Thoracic aorta (tissue), 2 donors: ENCODE data around the gene TMTC3. TPM values are rescaled to one million over a fixed set of nuclear protein-coding genes. Genes with fewer than 3 reads are reported as not detected.
"Not testable (repeated sequence)": the region's sequence is repeated elsewhere in the genome, so short reads cannot be mapped to it uniquely, and the experiment has no call there.

Experiments used
- ATAC-seq: fragments of 150-250 bp; one replicate; pipeline ENCODE4 v1.8.0; 2017; ENCODE audit warnings: low read depth; ENCODE audit not compliant: insufficient number of reproducible peaks, low FRiP score
- DNase-seq: peaks from one replicate; pipeline ENCODE4 v3.0.0-alpha.2; 2020; ENCODE audit warnings: low spot score
- H3K27ac ChIP-seq, 2 donors: fragments of 200-600 bp; sonication (generic); 1 replicate in 1 of 2; 2 replicates in 1 of 2; pipeline ENCODE4 v1.5.1; 2016; ENCODE audit warnings: mild to moderate bottlenecking in 2 of 2, moderate library complexity in 2 of 2
- H3K27me3 ChIP-seq: fragments of 200-600 bp; sonication (generic); replicated peaks from 2 replicates; pipeline ENCODE4 v1.6.0; 2016; ENCODE audit warnings: mild to moderate bottlenecking; ENCODE audit not compliant: insufficient read depth
- H3K36me3 ChIP-seq: fragments of 200-600 bp; sonication (generic); one replicate; pipeline ENCODE4 v1.5.1; 2016
- H3K4me1 ChIP-seq, 2 donors: fragments of 200-600 bp; sonication (generic); 1 replicate in 1 of 2; 2 replicates in 1 of 2; pipeline versions ENCODE4 v1.5.1 to v1.6.0; 2016; ENCODE audit warnings: low read depth in 2 of 2, mild to moderate bottlenecking in 1 of 2; ENCODE audit not compliant: control insufficient read depth in 1 of 2
- H3K4me3 ChIP-seq: fragments of 200-600 bp; sonication (generic); 2 replicates; pipeline ENCODE4 v1.5.1; 2016; ENCODE audit warnings: mild to moderate bottlenecking
- H3K9me3 ChIP-seq: fragments of 200-600 bp; sonication (generic); 2 replicates; pipeline ENCODE4 v1.5.1; 2016
- CTCF ChIP-seq: fragments of 200-600 bp; sonication (generic); IDR thresholded peaks from one replicate; pipeline ENCODE4 v1.5.1; 2019; ENCODE audit warnings: antibody characterized with exemption
- total RNA-seq, 2 donors: library from RNA; depleted of rRNA; stranded (reverse); fragments of >200 nt; gene quantifications; one replicate each; pipeline versions ENCODE4 v1.1.0 to v1.2.3, GENCODE V29; 2016

TMTC3 gene
- total RNA-seq, 2 donors from 2014 or later, result 17.6 to 22.9 TPM

DNA sequence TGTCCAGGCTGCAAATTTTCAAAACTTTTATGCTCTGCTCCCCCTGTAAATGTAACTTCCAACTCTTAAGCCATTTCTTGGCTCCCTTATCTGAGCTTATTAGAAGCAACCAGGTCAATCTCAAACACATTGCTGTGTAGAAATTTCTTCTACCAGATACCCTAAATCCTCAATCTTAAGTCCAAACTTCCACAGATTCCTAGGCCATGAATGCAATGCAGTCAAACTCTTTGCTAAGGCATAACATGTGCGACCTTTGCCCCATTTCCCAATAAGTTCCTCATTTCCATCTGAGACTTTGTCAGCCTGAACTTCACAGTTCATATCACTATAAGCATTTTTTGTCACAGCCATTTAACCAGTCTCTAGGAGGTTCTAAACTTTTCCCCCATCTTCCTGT, 64.5 kb downstream of the TMTC3 start:
- DNase-seq (no peak), ATAC-seq (no peak)
- peaks cover 5% of the 10 kb centered on the region for H3K9me3 ChIP-seq
- no peak for TF ChIP-seq CTCF
- H3K36me3 ChIP-seq, result no peaks in the 10 kb centered on the region
- H3K4me1 ChIP-seq, result no peaks in the 10 kb centered on the region
- no peak overlapping the region for H3K27ac ChIP-seq
- H3K27me3 ChIP-seq, result no peaks in the 10 kb centered on the region
- H3K4me3 ChIP-seq, result no peak overlapping the region

- H3K9me3 ChIP-seq, result peaks cover 10% of the 10 kb centered on the region
- H3K27me3 ChIP-seq, result no peaks in the 10 kb centered on the region
- DNase-seq (no peak), ATAC-seq (no peak)
- H3K27ac ChIP-seq, result no peak overlapping the region
- H3K4me1 ChIP-seq, result no peaks in the 10 kb centered on the region
- no peaks in the 10 kb centered on the region for H3K36me3 ChIP-seq
- H3K4me3 ChIP-seq, result no peak overlapping the region
- no peak for TF ChIP-seq CTCF
Measured at GRCh38 chr12:88207921-88208620, 66.0 kb downstream of the TMTC3 start.

- no peak for ATAC-seq
- H3K9me3 ChIP-seq, result peaks cover 13% of the 10 kb centered on the region
- H3K4me3 ChIP-seq, result no peak overlapping the region
- no peaks in the 10 kb centered on the region for H3K4me1 ChIP-seq
- H3K36me3 ChIP-seq, result no peaks in the 10 kb centered on the region
- TF ChIP-seq CTCF, result no peak
- H3K27ac ChIP-seq, result no peak overlapping the region
- DNase-seq, result no peak
- H3K27me3 ChIP-seq, result no peaks in the 10 kb centered on the region
Measured at GRCh38 chr12:88208661-88209060, 66.6 kb downstream of the TMTC3 start.

DNA sequence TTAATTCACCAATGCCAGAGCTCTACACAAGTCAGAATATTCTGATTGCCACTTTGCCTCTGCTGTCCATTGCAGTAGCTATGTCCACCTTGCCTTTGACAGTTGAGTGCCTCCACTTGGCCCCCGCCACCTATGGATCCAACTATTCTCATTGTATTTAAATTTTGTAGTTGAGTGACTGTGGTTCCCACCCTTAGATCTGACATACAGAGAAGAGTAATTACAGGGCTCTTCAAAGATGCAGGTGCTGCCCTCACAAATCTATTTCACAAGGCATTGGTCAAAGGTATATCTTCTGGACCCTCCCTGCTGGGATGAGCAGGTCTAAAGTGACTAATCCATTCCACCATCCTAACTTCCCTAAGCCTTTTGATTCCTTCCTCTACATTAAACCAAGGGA, 68.2 kb downstream of the TMTC3 start:
- H3K4me3 ChIP-seq, H3K4me1 ChIP-seq, H3K36me3 ChIP-seq, DNase-seq, H3K27ac ChIP-seq, ATAC-seq, H3K27me3 ChIP-seq: not testable (repeated sequence)
- H3K9me3 ChIP-seq, result peaks cover 13% of the 10 kb centered on the region

DNA sequence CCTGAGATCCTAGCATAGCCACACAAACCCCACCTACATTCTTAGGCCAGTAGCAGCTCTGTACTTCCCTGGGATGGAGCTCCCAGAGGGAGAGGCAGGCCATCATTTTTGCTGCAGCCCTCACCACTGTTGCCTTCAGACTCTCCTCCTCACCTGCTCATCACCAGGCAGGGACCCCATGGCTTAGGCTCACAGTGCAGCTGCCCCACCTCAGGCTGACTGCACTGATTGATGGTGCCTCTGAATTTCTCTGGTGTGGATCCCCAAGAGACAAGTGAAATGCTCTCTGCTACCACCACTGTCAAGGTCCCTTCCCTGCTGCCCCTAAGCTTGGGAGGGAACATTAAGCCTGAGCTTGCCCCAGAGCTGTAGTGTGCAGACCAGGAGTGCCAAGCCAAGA, 76.2 kb downstream of the TMTC3 start:
- peaks cover 7% of the 10 kb centered on the region for H3K9me3 ChIP-seq

More for the DNA sequence above, 76.2 kb downstream of the TMTC3 start:
- no peak for TF ChIP-seq CTCF
- H3K36me3 ChIP-seq, result no peaks in the 10 kb centered on the region
- no peak overlapping the region for H3K4me3 ChIP-seq
- no peaks in the 10 kb centered on the region for H3K27me3 ChIP-seq
- no peak for ATAC-seq
- no peak for DNase-seq
- H3K27ac ChIP-seq, result no peak overlapping the region
- no peaks in the 10 kb centered on the region for H3K4me1 ChIP-seq
